Caco-2 (cell line): ENCODE data around the gene LIN37. TPM values are rescaled to one million over a fixed set of nuclear protein-coding genes. Genes with fewer than 3 reads are reported as not detected.

Source experiments
- BruUV-seq: library from RNA; stranded (reverse); fragments of 400-500 nt; replicated peaks from 2 replicates; lab custom pipeline; 2021; lab: Mats Ljungman, UMichigan
- CTCF ChIA-PET: fragments of 300-600 bp; sonication (Branson Sonifier 250); formaldehyde crosslinking; loops from one replicate; lab custom pipeline; 2022; ENCODE audit warnings: antibody characterized with exemption; lab: Charles Lee
- POLR2A ChIA-PET: fragments of 300-600 bp; sonication (Branson Sonifier 250); formaldehyde crosslinking; loops from one replicate; lab custom pipeline; 2022; ENCODE audit warnings: antibody characterized with exemption; lab: Charles Lee
- DNase-seq, 2 experiments: peaks; one replicate each; pipeline versions ENCODE4 v3.0.0 to v3.0.0-alpha.2; 2020 to 2022
- H3K27me3 ChIP-seq: replicated peaks from 2 replicates; pipeline ENCODE4 v1.6.0; 2011; ENCODE audit warnings: low read length; ENCODE audit not compliant: control insufficient read depth, insufficient read depth
- H3K36me3 ChIP-seq: 2 replicates; pipeline ENCODE4 v1.5.1; 2011; ENCODE audit warnings: low read length; ENCODE audit not compliant: control insufficient read depth, insufficient read depth
- H3K4me1 ChIP-seq: fragments of 250-450 bp; sonication (Bioruptor Pico); 2 replicates; pipeline ENCODE4 v1.5.1; 2020; ENCODE audit warnings: mild to moderate bottlenecking
- H3K4me3 ChIP-seq: 2 replicates; pipeline ENCODE4 v1.5.1; 2011; ENCODE audit warnings: low read depth, mild to moderate bottlenecking, control low read depth, low read length
- H3K9me3 ChIP-seq: fragments of 250-450 bp; sonication (Bioruptor Pico); 2 replicates; pipeline ENCODE4 v1.5.1; 2020; ENCODE audit warnings: mild to moderate bottlenecking, moderate library complexity
- H3K27ac Mint-ChIP-seq: one replicate; pipeline ENCODE4 v1.8.0; 2022; ENCODE audit warnings: mixed read lengths; ENCODE audit not compliant: unreplicated experiment
- H3K27me3 Mint-ChIP-seq: one replicate; pipeline ENCODE4 v1.8.0; 2022; ENCODE audit warnings: mixed read lengths; ENCODE audit not compliant: insufficient read depth, unreplicated experiment
- H3K36me3 Mint-ChIP-seq: one replicate; pipeline ENCODE4 v1.8.0; 2022; ENCODE audit warnings: mild to moderate bottlenecking, mixed read lengths; ENCODE audit not compliant: insufficient read depth, unreplicated experiment
- H3K4me1 Mint-ChIP-seq: one replicate; pipeline ENCODE4 v1.8.0; 2022; ENCODE audit warnings: low read depth, mixed read lengths; ENCODE audit not compliant: unreplicated experiment
- H3K4me3 Mint-ChIP-seq: one replicate; pipeline ENCODE4 v1.8.0; 2022; ENCODE audit warnings: mild to moderate bottlenecking, moderate library complexity, mixed read lengths; ENCODE audit not compliant: unreplicated experiment
- H3K9me3 Mint-ChIP-seq: one replicate; pipeline ENCODE4 v1.8.0; 2022; ENCODE audit warnings: mixed read lengths; ENCODE audit not compliant: unreplicated experiment
- CTCF ChIP-seq, 2 experiments: fragments of 200-600 bp in 1 of 2; IDR thresholded peaks; 1 replicate in 1 of 2; 2 replicates in 1 of 2; pipeline versions ENCODE4 v1.5.1 to v1.8.0; 2011 to 2022; ENCODE audit warnings: antibody characterized with exemption in 1 of 2, control low read depth in 1 of 2, inconsistent platforms in 1 of 2, low read depth in 1 of 2, low read length in 1 of 2, mild to moderate bottlenecking in 1 of 2, moderate library complexity in 1 of 2; ENCODE audit not compliant: insufficient read depth in 1 of 2, severe bottlenecking in 1 of 2, unreplicated experiment in 1 of 2
- intact Hi-C: fragments of 100-400 bp; cut with micrococcal nuclease; formaldehyde crosslinking; loops from one replicate; pipeline ENCODE4 v1.10.0; 2022; ENCODE audit not compliant: unreplicated experiment
- total RNA-seq: library from RNA; stranded (reverse); gene quantifications from 2 replicates; pipeline ENCODE4 v1.2.3, GENCODE V29; 2022

Gene LIN37
- total RNA-seq, 1 experiment from 2014 or later, result 10.2 TPM

- ChIA-PET POLR2A (interaction anchor here (0.5 kb wide), 1 partner anchor 19 kb away, joined by 4 read pairs; no protein-coding TSS in a partner anchor), CTCF (interaction anchor here (1.2 to 1.7 kb wide), 6 partner anchors 9 to 228 kb away, joined by 4 to 8 read pairs (median 6); partner anchors contain the start of gene COX6B1)
- no peak for DNase-seq
- no peak overlapping the region for H3K4me3 ChIP-seq
- Mint-ChIP-seq H3K4me1 (peaks cover 6% of the 10 kb centered on the region), H3K36me3 (peaks cover 9% of the 10 kb centered on the region), H3K27ac (no peak overlapping the region), H3K27me3 (peaks cover 3% of the 10 kb centered on the region), H3K4me3 (peak overlapping the region; percentile 82), H3K9me3 (no peaks in the 10 kb centered on the region)
- TF ChIP-seq CTCF (IDR thresholded peaks at IDR 0.05; ENCODE audit: insufficient read depth in 1 of 2, low read depth in 1 of 2, low read length in 1 of 2, severe bottlenecking in 1 of 2, unreplicated experiment in 1 of 2), result no peak
- H3K4me1 ChIP-seq, result no peaks in the 10 kb centered on the region
- H3K9me3 ChIP-seq, result no peaks in the 10 kb centered on the region
- BruUV-seq, result no TSS peak
- no peaks in the 10 kb centered on the region for H3K27me3 ChIP-seq
- intact Hi-C loops, result loop anchor here (5.0 kb wide), 1 partner anchor 349 kb away; the partner anchor contains the start of genes THAP8 and WDR62
- H3K36me3 ChIP-seq, result no peaks in the 10 kb centered on the region
Observed at GRCh38 chr19:35703343-35703742, 45.0 kb upstream of the LIN37 start.

GRCh38 chr19:35704218-35704617 is 44.2 kb upstream of the LIN37 start, which contains the start of gene ZBTB32:
ZBTB32 (plus strand) TSS chr19:35704558; CDS start chr19:35714627, 10,069 bp downstream.
- H3K27me3 ChIP-seq, result no peaks in the 10 kb centered on the region

GRCh38 chr19:35708391-35708790 is 40.0 kb upstream of the LIN37 start:
- Mint-ChIP-seq H3K4me3 (no peak overlapping the region), H3K9me3 (no peaks in the 10 kb centered on the region), H3K36me3 (peaks cover 4% of the 10 kb centered on the region), H3K27ac (no peak overlapping the region), H3K27me3 (peaks cover 6% of the 10 kb centered on the region), H3K4me1 (no peaks in the 10 kb centered on the region)
- Histone ChIP-seq H3K9me3 (no peaks in the 10 kb centered on the region), H3K4me1 (no peaks in the 10 kb centered on the region), H3K36me3 (no peaks in the 10 kb centered on the region), H3K27me3 (no peaks in the 10 kb centered on the region), H3K4me3 (no peak overlapping the region)
- DNase-seq, result no peak
- intact Hi-C loops, result no loop called here
- ChIA-PET POLR2A (interaction anchor here (0.6 kb wide), 1 partner anchor 49 kb away, joined by 3 read pairs; no protein-coding TSS in a partner anchor), CTCF (interaction anchor here (0.6 to 1.5 kb wide), 2 partner anchors 16 to 223 kb away, joined by 3 read pairs; no protein-coding TSS in a partner anchor)
- TF ChIP-seq CTCF (IDR thresholded peaks at IDR 0.05; ENCODE audit: insufficient read depth in 1 of 2, low read depth in 1 of 2, low read length in 1 of 2, severe bottlenecking in 1 of 2, unreplicated experiment in 1 of 2), result no peak
- BruUV-seq, result no TSS peak

More at GRCh38 chr19:35704218-35704617, 44.2 kb upstream of the LIN37 start, which contains the start of gene ZBTB32:
- no peaks in the 10 kb centered on the region for H3K4me1 ChIP-seq
- intact Hi-C loops, result loop anchor here (5.0 kb wide), 1 partner anchor 348 kb away; the partner anchor contains the start of genes THAP8 and WDR62
- ChIA-PET POLR2A (no interaction called here), CTCF (no interaction called here)
- Mint-ChIP-seq H3K4me1 (peaks cover 6% of the 10 kb centered on the region), H3K36me3 (peaks cover 9% of the 10 kb centered on the region), H3K9me3 (no peaks in the 10 kb centered on the region), H3K4me3 (no peak within 1 kb of the TSS), H3K27ac (no peak within 1 kb of the TSS), H3K27me3 (peaks cover 3% of the 10 kb centered on the region)
- no peaks in the 10 kb centered on the region for H3K36me3 ChIP-seq
- no peak within 1 kb of the TSS for H3K4me3 ChIP-seq
- no TSS peak for BruUV-seq
- TF ChIP-seq CTCF (IDR thresholded peaks at IDR 0.05; ENCODE audit: insufficient read depth in 1 of 2, low read depth in 1 of 2, low read length in 1 of 2, severe bottlenecking in 1 of 2, unreplicated experiment in 1 of 2), result no peak
- peak in 1 of 2 experiments; percentile 23 for DNase-seq
- H3K9me3 ChIP-seq, result no peaks in the 10 kb centered on the region
